Sigmoid colon (tissue), 4 donors: Measurements from ENCODE around the gene ARHGAP22.

Experiments used
- EP300 ChIP-seq, 4 donors: sonication (generic); formaldehyde crosslinking; IDR thresholded peaks; one replicate each; pipeline ENCODE4 v1.6.1; 2017; ENCODE audit warnings: antibody characterized with exemption in 4 of 4
- POLR2A ChIP-seq, 2 donors: fragments of 450-650 bp; IDR thresholded peaks; one replicate each; pipeline ENCODE4 v1.6.1; 2016; ENCODE audit warnings: antibody characterized with exemption in 2 of 2, mild to moderate bottlenecking in 2 of 2, moderate library complexity in 2 of 2
- POLR2AphosphoS5 ChIP-seq, 4 donors: sonication (generic); formaldehyde crosslinking; IDR thresholded peaks; one replicate each; pipeline ENCODE4 v1.6.1; 2017; ENCODE audit warnings: antibody characterized with exemption in 4 of 4
- TF ChIP-seq, protein P1 (sequence below), 4 experiments: fragments of 450-650 bp in 3 of 4; fragments of 200-600 bp in 1 of 4; IDR thresholded peaks; one replicate each; pipeline ENCODE4 v1.5.1; 2016 to 2019; ENCODE audit warnings: antibody characterized with exemption in 4 of 4, mild to moderate bottlenecking in 3 of 4, moderate library complexity in 2 of 4

DNA sequence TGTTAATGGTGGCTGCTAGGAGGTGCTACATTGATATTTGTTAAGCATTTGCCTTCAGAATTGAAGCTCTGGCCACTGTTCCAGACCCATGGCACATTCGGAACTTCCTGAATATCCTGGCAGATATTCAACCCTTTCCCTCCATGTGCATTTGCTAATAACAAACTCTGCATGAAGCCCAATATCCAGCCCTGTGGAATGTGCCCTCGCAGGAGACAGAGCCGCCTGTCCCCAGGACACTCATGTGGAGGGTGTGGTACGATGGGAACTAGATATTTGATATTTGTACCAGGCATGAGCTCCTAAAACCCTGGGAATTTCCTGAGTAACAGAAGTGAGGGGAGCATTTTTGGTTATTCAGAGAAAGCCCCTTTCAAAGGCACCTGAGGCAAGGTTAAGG lies 21.6 kb upstream of the ARHGAP22 start:
- TF ChIP-seq, protein P1, sequence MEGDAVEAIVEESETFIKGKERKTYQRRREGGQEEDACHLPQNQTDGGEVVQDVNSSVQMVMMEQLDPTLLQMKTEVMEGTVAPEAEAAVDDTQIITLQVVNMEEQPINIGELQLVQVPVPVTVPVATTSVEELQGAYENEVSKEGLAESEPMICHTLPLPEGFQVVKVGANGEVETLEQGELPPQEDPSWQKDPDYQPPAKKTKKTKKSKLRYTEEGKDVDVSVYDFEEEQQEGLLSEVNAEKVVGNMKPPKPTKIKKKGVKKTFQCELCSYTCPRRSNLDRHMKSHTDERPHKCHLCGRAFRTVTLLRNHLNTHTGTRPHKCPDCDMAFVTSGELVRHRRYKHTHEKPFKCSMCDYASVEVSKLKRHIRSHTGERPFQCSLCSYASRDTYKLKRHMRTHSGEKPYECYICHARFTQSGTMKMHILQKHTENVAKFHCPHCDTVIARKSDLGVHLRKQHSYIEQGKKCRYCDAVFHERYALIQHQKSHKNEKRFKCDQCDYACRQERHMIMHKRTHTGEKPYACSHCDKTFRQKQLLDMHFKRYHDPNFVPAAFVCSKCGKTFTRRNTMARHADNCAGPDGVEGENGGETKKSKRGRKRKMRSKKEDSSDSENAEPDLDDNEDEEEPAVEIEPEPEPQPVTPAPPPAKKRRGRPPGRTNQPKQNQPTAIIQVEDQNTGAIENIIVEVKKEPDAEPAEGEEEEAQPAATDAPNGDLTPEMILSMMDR (IDR thresholded peaks at IDR 0.05) = no peak
- TF ChIP-seq POLR2A (IDR thresholded peaks at IDR 0.05) = no peak
- TF ChIP-seq EP300 (IDR thresholded peaks at IDR 0.05) = no peak
- no peak for TF ChIP-seq POLR2AphosphoS5 (IDR thresholded peaks at IDR 0.05)
